Upper lobe of left lung (tissue), 6 donors: ENCODE data around the gene PRMT2. TPM values are rescaled to one million over a fixed set of nuclear protein-coding genes. Genes with fewer than 3 reads are reported as not detected.

Experiments
- ATAC-seq, 2 donors: fragments of 200-7000 bp; cut with Tn5 transposase; one replicate each; pipeline ENCODE4 v1.9.1; 2022; ENCODE audit warnings: mild to moderate bottlenecking in 2 of 2, moderate library complexity in 2 of 2; ENCODE audit not compliant: low FRiP score in 2 of 2
- DNase-seq, 2 donors: peaks; one replicate each; pipeline ENCODE4 v3.0.0-alpha.2; 2019 to 2020
- H3K27ac ChIP-seq, 4 donors: fragments of 200-600 bp; sonication (generic); one replicate each; pipeline ENCODE4 v1.5.1; 2016 to 2019
- H3K27me3 ChIP-seq, 4 donors: fragments of 200-600 bp; sonication (generic); one replicate each; pipeline ENCODE4 v1.5.1; 2017 to 2019
- H3K36me3 ChIP-seq, 4 donors: fragments of 200-600 bp; sonication (generic); one replicate each; pipeline ENCODE4 v1.5.1; 2016 to 2019
- H3K4me1 ChIP-seq, 4 donors: fragments of 200-600 bp; sonication (generic); one replicate each; pipeline ENCODE4 v1.5.1; 2018 to 2019
- H3K4me3 ChIP-seq, 4 donors: fragments of 200-600 bp; sonication (generic); one replicate each; pipeline ENCODE4 v1.5.1; 2017 to 2019; ENCODE audit warnings: mild to moderate bottlenecking in 2 of 4, moderate library complexity in 1 of 4
- H3K9me3 ChIP-seq, 4 donors: fragments of 200-600 bp; sonication (generic); one replicate each; pipeline ENCODE4 v1.5.1; 2018 to 2019
- EP300 ChIP-seq, 4 donors: sonication (generic); formaldehyde crosslinking; IDR thresholded peaks; one replicate each; pipeline ENCODE4 v1.5.1; 2017; ENCODE audit warnings: antibody characterized with exemption in 4 of 4, control low read depth in 2 of 4
- POLR2A ChIP-seq, 4 donors: fragments of 450-650 bp; IDR thresholded peaks; one replicate each; pipeline ENCODE4 v1.5.1; 2016 to 2017; ENCODE audit warnings: antibody characterized with exemption in 4 of 4, mild to moderate bottlenecking in 2 of 4
- POLR2AphosphoS5 ChIP-seq, 2 donors: sonication (generic); formaldehyde crosslinking; IDR thresholded peaks; one replicate each; pipeline ENCODE4 v1.5.1; 2017; ENCODE audit warnings: antibody characterized with exemption in 2 of 2
- WGBS, 2 donors: methylation state at CpG; one replicate each; pipeline ENCODE4 v1.1.5; 2017 to 2018; 5-methylcytosine and 5-hydroxymethylcytosine counted together
- total RNA-seq, 6 donors: library from RNA; depleted of rRNA in 4 of 6; stranded (reverse); fragments of >200 nt in 4 of 6; gene quantifications; one replicate each; pipeline versions ENCODE4 v1.1.0 to v1.2.1, GENCODE V29; 2016 to 2021
- TF ChIP-seq, protein P1 (sequence below), 6 experiments: fragments of 450-650 bp in 4 of 6; fragments of 200-600 bp in 2 of 6; sonication (generic) in 2 of 6; IDR thresholded peaks; one replicate each; pipeline ENCODE4 v1.5.1; 2016 to 2019; ENCODE audit warnings: antibody characterized with exemption in 6 of 6
- donor health status: DM: no; HTN: no; CAD: no; lungs with moderate emphysema.
- donor health status: DM: no; HTN: yes; CAD: no; lungs with severe emphysema.

PRMT2 gene
- total RNA-seq, 6 donors from 2014 or later, result 91.6 to 152 (median 115) TPM

GRCh38 chr21:46662765-46663500, 27.5 kb downstream of the PRMT2 start:
- ATAC-seq (no peak), DNase-seq (peak in 1 of 2 donors; percentile 56)
- no peak overlapping the region for H3K4me3 ChIP-seq
- peaks cover 0 to 7% (median 1%) of the 10 kb centered on the region in 4 donors for H3K27me3 ChIP-seq
- peaks cover 10 to 25% (median 13%) of the 10 kb centered on the region in 4 donors for H3K4me1 ChIP-seq
- peaks cover 0 to 39% (median 32%) of the 10 kb centered on the region in 4 donors for H3K36me3 ChIP-seq
- no peaks in the 10 kb centered on the region for H3K9me3 ChIP-seq
- H3K27ac ChIP-seq, result no peak overlapping the region
- WGBS, 2 donors, result 88 to 92% methylated on average over 4 to 21 of the region's 21 CpGs
- TF ChIP-seq EP300 (IDR thresholded peaks at IDR 0.05) (no peak), POLR2A (IDR thresholded peaks at IDR 0.05) (no peak), POLR2AphosphoS5 (IDR thresholded peaks at IDR 0.05) (no peak)
- TF ChIP-seq, protein P1, sequence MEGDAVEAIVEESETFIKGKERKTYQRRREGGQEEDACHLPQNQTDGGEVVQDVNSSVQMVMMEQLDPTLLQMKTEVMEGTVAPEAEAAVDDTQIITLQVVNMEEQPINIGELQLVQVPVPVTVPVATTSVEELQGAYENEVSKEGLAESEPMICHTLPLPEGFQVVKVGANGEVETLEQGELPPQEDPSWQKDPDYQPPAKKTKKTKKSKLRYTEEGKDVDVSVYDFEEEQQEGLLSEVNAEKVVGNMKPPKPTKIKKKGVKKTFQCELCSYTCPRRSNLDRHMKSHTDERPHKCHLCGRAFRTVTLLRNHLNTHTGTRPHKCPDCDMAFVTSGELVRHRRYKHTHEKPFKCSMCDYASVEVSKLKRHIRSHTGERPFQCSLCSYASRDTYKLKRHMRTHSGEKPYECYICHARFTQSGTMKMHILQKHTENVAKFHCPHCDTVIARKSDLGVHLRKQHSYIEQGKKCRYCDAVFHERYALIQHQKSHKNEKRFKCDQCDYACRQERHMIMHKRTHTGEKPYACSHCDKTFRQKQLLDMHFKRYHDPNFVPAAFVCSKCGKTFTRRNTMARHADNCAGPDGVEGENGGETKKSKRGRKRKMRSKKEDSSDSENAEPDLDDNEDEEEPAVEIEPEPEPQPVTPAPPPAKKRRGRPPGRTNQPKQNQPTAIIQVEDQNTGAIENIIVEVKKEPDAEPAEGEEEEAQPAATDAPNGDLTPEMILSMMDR (IDR thresholded peaks at IDR 0.05), result no peak

DNA sequence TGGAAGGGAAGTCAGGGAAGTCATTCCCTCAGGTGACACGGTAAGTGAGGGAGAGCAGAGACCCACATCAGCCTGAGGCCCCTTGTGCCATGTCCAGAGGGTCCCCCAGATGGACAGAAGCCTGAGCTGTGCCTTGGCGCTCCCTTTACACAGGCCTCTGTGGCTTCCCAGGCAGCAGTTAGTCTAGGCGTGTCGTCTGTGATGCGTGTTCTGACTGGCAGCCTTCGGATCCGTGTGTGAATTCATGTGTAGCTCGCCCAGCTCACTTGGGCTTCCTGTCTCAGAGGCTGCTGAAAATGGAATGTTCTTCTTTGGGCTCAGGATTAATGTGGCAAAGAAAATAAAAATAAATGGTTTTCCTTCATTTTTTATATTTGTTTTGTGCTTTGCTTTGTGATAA, 28.3 kb downstream of the PRMT2 start:
- Histone ChIP-seq H3K36me3 (peaks cover 0 to 32% (median 24%) of the 10 kb centered on the region in 4 donors), H3K4me1 (peaks cover 14 to 30% (median 16%) of the 10 kb centered on the region in 4 donors), H3K27ac (no peak overlapping the region), H3K4me3 (no peak overlapping the region), H3K27me3 (peaks cover 0 to 7% (median 2%) of the 10 kb centered on the region in 4 donors), H3K9me3 (no peaks in the 10 kb centered on the region)
- WGBS, 2 donors, result 86 to 89% methylated on average over 7 to 8 of the region's 8 CpGs
- ATAC-seq (no peak), DNase-seq (no peak)
- no peak for TF ChIP-seq EP300 (IDR thresholded peaks at IDR 0.05)
- TF ChIP-seq, protein P1 (IDR thresholded peaks at IDR 0.05), result no peak
- no peak for TF ChIP-seq POLR2A (IDR thresholded peaks at IDR 0.05)
- no peak for TF ChIP-seq POLR2AphosphoS5 (IDR thresholded peaks at IDR 0.05)

DNA sequence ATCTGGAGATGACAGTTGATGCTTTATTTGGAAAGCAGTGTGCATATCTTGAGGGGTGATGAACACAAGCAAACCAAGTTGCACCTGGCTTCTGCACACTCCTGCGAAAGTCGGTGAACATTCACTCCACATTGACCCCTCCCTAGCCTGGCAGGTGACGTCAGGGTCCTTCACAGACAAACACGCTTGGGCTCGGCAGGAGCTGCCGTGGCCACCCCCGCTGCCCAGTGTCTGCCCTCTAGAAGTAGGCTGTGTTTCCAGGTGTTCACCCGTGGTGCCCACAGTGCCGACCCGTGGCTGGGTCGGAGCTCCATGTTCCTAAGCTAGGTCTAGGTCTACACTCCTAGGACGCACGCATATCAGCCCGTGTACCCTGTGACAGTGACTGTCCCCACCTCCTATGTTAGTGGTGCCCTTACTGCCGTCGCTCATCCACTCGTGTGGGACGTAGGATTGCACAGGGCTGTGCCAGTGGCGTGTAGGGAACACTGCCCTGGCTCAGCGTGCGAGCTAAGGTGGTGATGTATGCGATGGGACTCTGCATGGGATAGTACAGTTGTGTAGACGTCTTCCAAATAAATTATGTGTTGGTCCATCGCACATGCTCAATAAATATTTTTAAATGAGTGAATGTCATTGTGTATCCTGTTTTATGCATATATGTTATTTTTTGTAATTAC, 29.0 kb downstream of the PRMT2 start:
- TF ChIP-seq EP300 (IDR thresholded peaks at IDR 0.05), result no peak
- TF ChIP-seq, protein P1 (IDR thresholded peaks at IDR 0.05), result no peak
- no peak for TF ChIP-seq POLR2A (IDR thresholded peaks at IDR 0.05)
- no peak for TF ChIP-seq POLR2AphosphoS5 (IDR thresholded peaks at IDR 0.05)
- Histone ChIP-seq H3K4me3 (no peak overlapping the region), H3K9me3 (no peaks in the 10 kb centered on the region), H3K27ac (no peak overlapping the region), H3K36me3 (peaks cover 0 to 27% (median 21%) of the 10 kb centered on the region in 4 donors), H3K4me1 (peaks cover 14 to 30% (median 16%) of the 10 kb centered on the region in 4 donors), H3K27me3 (peaks cover 0 to 7% (median 2%) of the 10 kb centered on the region in 4 donors)
- DNase-seq, result peak in 1 of 2 donors; percentile 55
- no peak for ATAC-seq
- WGBS, 2 donors, result 95 to 96% methylated on average over 16 to 24 of the region's 24 CpGs

GRCh38 chr21:46665566-46665965, 30.1 kb downstream of the PRMT2 start:
- TF ChIP-seq, protein P1 (IDR thresholded peaks at IDR 0.05), result no peak
- TF ChIP-seq POLR2A (IDR thresholded peaks at IDR 0.05), result no peak
- no peak for TF ChIP-seq POLR2AphosphoS5 (IDR thresholded peaks at IDR 0.05)
- H3K4me1 ChIP-seq, result peaks cover 14 to 30% (median 16%) of the 10 kb centered on the region in 4 donors
- H3K9me3 ChIP-seq, result no peaks in the 10 kb centered on the region
- ATAC-seq (no peak), DNase-seq (no peak)
- H3K4me3 ChIP-seq, result no peak overlapping the region
- peaks cover 0 to 7% (median 2%) of the 10 kb centered on the region in 4 donors for H3K27me3 ChIP-seq
- peaks cover 0 to 27% (median 21%) of the 10 kb centered on the region in 4 donors for H3K36me3 ChIP-seq
- 88 to 90% methylated on average over 3 of the region's 3 CpGs for WGBS, 2 donors
- H3K27ac ChIP-seq, result no peak overlapping the region
